H9 (cell line): ENCODE results near the gene CPM. TPM values are rescaled to one million over a fixed set of nuclear protein-coding genes. Genes with fewer than 3 reads are reported as not detected.

Experiments
- DNase-seq: peaks from one replicate; pipeline ENCODE4 v3.0.0-alpha.2; 2017
- H2AFZ ChIP-seq: one replicate; pipeline ENCODE4 v1.6.1; 2013; ENCODE audit warnings: mild to moderate bottlenecking, low read length, control low read depth, moderate library complexity
- H2AK5ac ChIP-seq: 2 replicates; pipeline ENCODE4 v1.6.1; 2013; ENCODE audit warnings: low read length, control low read depth, mixed read lengths; ENCODE audit not compliant: insufficient read length
- H2BK120ac ChIP-seq: one replicate; pipeline ENCODE4 v1.6.1; 2013; ENCODE audit warnings: low read depth, mild to moderate bottlenecking, low read length, control low read depth, inconsistent platforms; ENCODE audit not compliant: poor library complexity, severe bottlenecking
- H2BK12ac ChIP-seq: 2 replicates; pipeline ENCODE4 v1.6.1; 2013; ENCODE audit warnings: low read length, control low read depth, mixed read lengths, low read depth; ENCODE audit not compliant: insufficient read length
- H2BK15ac ChIP-seq: 2 replicates; pipeline ENCODE4 v1.6.1; 2013; ENCODE audit warnings: low read depth, low read length, control low read depth
- H2BK20ac ChIP-seq: one replicate; pipeline ENCODE4 v1.6.1; 2013; ENCODE audit warnings: low read depth, mild to moderate bottlenecking, low read length, control low read depth, inconsistent platforms; ENCODE audit not compliant: poor library complexity, severe bottlenecking
- H2BK5ac ChIP-seq: 2 replicates; pipeline ENCODE4 v1.6.1; 2013; ENCODE audit warnings: low read length, control low read depth, mixed read lengths; ENCODE audit not compliant: insufficient read length
- H3K14ac ChIP-seq: 2 replicates; pipeline ENCODE4 v1.6.1; 2013; ENCODE audit warnings: low read length, control low read depth; ENCODE audit not compliant: insufficient read depth
- H3K18ac ChIP-seq: 2 replicates; pipeline ENCODE4 v1.6.1; 2013; ENCODE audit warnings: low read depth, mild to moderate bottlenecking, mixed read lengths, low read length, control low read depth; ENCODE audit not compliant: insufficient read length
- H3K23ac ChIP-seq: 2 replicates; pipeline ENCODE4 v1.6.1; 2013; ENCODE audit warnings: low read length, control low read depth, mixed read lengths, low read depth; ENCODE audit not compliant: insufficient read length
- H3K23me2 ChIP-seq: 2 replicates; pipeline ENCODE4 v1.6.1; 2013; ENCODE audit warnings: low read depth, mild to moderate bottlenecking, mixed read lengths, low read length, control low read depth; ENCODE audit not compliant: insufficient read length, poor library complexity, severe bottlenecking
- H3K27ac ChIP-seq: 2 replicates; pipeline ENCODE4 v1.5.1; 2013; ENCODE audit warnings: low read length, control low read depth, mixed read lengths, low read depth; ENCODE audit not compliant: insufficient read length
- H3K27me3 ChIP-seq: 2 replicates; pipeline ENCODE4 v1.6.1; 2013; ENCODE audit warnings: low read length, control low read depth, inconsistent platforms; ENCODE audit not compliant: insufficient read depth
- H3K4ac ChIP-seq: 2 replicates; pipeline ENCODE4 v1.6.1; 2013; ENCODE audit warnings: low read depth, mild to moderate bottlenecking, control low read depth, inconsistent platforms, low read length, moderate library complexity
- H3K4me1 ChIP-seq: 2 replicates; pipeline ENCODE4 v1.6.1; 2013; ENCODE audit warnings: low read length, control low read depth, inconsistent platforms; ENCODE audit not compliant: insufficient read depth
- H3K4me2 ChIP-seq: 2 replicates; pipeline ENCODE4 v1.6.1; 2013; ENCODE audit warnings: low read length, control low read depth, mixed read lengths; ENCODE audit not compliant: insufficient read length, insufficient read depth
- H3K56ac ChIP-seq: 2 replicates; pipeline ENCODE4 v1.6.1; 2013; ENCODE audit warnings: low read depth, mild to moderate bottlenecking, mixed read lengths, low read length, control low read depth; ENCODE audit not compliant: insufficient read length
- H3K79me1 ChIP-seq: 2 replicates; pipeline ENCODE4 v1.6.1; 2013; ENCODE audit warnings: low read depth, mild to moderate bottlenecking, moderate library complexity, low read length, control low read depth, inconsistent platforms; ENCODE audit not compliant: insufficient read depth, poor library complexity, severe bottlenecking
- H3K79me2 ChIP-seq: 2 replicates; pipeline ENCODE4 v1.6.1; 2013; ENCODE audit warnings: low read length, control low read depth, inconsistent platforms; ENCODE audit not compliant: insufficient read depth
- H3K9ac ChIP-seq: 2 replicates; pipeline ENCODE4 v1.6.1; 2013; ENCODE audit warnings: low read length, control low read depth, mixed read lengths; ENCODE audit not compliant: insufficient read length; ENCODE audit errors: extremely low read depth
- H3K9me3 ChIP-seq: one replicate; pipeline ENCODE4 v1.6.1; 2013; ENCODE audit warnings: low read depth, low read length, inconsistent platforms; ENCODE audit not compliant: control insufficient read depth
- H3T11ph ChIP-seq: one replicate; pipeline ENCODE4 v1.6.1; 2013; ENCODE audit warnings: mild to moderate bottlenecking, low read length, control low read depth, inconsistent platforms
- H4K20me1 ChIP-seq: one replicate; pipeline ENCODE4 v1.6.1; 2013; ENCODE audit not compliant: control insufficient read depth, insufficient read length, insufficient read depth
- H4K5ac ChIP-seq: 2 replicates; pipeline ENCODE4 v1.6.1; 2013; ENCODE audit warnings: low read depth, mild to moderate bottlenecking, mixed read lengths, low read length, control low read depth; ENCODE audit not compliant: insufficient read length
- H4K8ac ChIP-seq: replicated peaks from 2 replicates; pipeline ENCODE4 v1.6.1; 2013; ENCODE audit warnings: low read length, control low read depth, mixed read lengths, low read depth; ENCODE audit not compliant: insufficient read length
- H4K91ac ChIP-seq: 2 replicates; pipeline ENCODE4 v1.6.1; 2013; ENCODE audit warnings: low read depth, mild to moderate bottlenecking, moderate library complexity, mixed read lengths, low read length, control low read depth; ENCODE audit not compliant: insufficient read length
- H3K27ac Mint-ChIP-seq, 3 experiments: 2 replicates in 2 of 3; 3 replicates in 1 of 3; pipeline ENCODE4 v1.8.0; 2020 to 2021; ENCODE audit warnings: mixed read lengths in 3 of 3, mild to moderate bottlenecking in 1 of 3, moderate library complexity in 1 of 3
- H3K27me3 Mint-ChIP-seq: 2 replicates; pipeline ENCODE4 v1.8.0; 2021; ENCODE audit warnings: low read depth, mild to moderate bottlenecking, moderate library complexity, mixed read lengths
- H3K36me3 Mint-ChIP-seq, 3 experiments: 2 replicates in 2 of 3; 3 replicates in 1 of 3; pipeline ENCODE4 v1.8.0; 2020 to 2021; ENCODE audit warnings: low read depth in 3 of 3, mixed read lengths in 3 of 3; ENCODE audit not compliant: insufficient read depth in 1 of 3
- H3K4me1 Mint-ChIP-seq, 2 experiments: 2 replicates each; pipeline ENCODE4 v1.8.0; 2020; ENCODE audit warnings: mixed read lengths in 2 of 2
- H3K4me3 Mint-ChIP-seq, 2 experiments: 2 replicates in 1 of 2; 3 replicates in 1 of 2; pipeline ENCODE4 v1.8.0; 2020 to 2021; ENCODE audit warnings: mild to moderate bottlenecking in 2 of 2, mixed read lengths in 2 of 2, moderate library complexity in 1 of 2
- H3K9me3 Mint-ChIP-seq, 2 experiments: 2 replicates in 1 of 2; 3 replicates in 1 of 2; pipeline ENCODE4 v1.8.0; 2020; ENCODE audit warnings: mild to moderate bottlenecking in 2 of 2, mixed read lengths in 2 of 2, moderate library complexity in 1 of 2
- CTCF ChIP-seq: fragments of 200-600 bp; sonication (generic); conservative IDR thresholded peaks from 3 replicates; pipeline ENCODE4 v1.8.0; 2021; ENCODE audit warnings: antibody characterized with exemption, mild to moderate bottlenecking
- WGBS: extraction: QIAGEN DNeasy Blood & Tissue Kit; methylation state at CpG from one replicate; pipeline ENCODE4 v1.1.7; 2013; ENCODE audit warnings: missing lambda C conversion rate, low lambda C conversion rate, mixed read lengths; ENCODE audit not compliant: insufficient read length; ENCODE audit errors: extremely low coverage; 5-methylcytosine and 5-hydroxymethylcytosine counted together
- total RNA-seq: library from RNA; stranded (reverse); gene quantifications from 2 replicates; pipeline ENCODE4 v1.2.1, GENCODE V29; 2021

Gene CPM
- total RNA-seq, 1 experiment from 2014 or later, result 1.2 TPM

- no peaks in the 10 kb centered on the region for H4K20me1 ChIP-seq
- H2BK5ac ChIP-seq, result no peak overlapping the region
- Mint-ChIP-seq H3K4me3 (no peak overlapping the region), H3K27ac (no peak overlapping the region), H3K36me3 (no peaks in the 10 kb centered on the region), H3K4me1 (no peaks in the 10 kb centered on the region), H3K27me3 (peaks cover 4% of the 10 kb centered on the region; the same call in 1 of the 2 replicates), H3K9me3 (no peaks in the 10 kb centered on the region)
- no peaks in the 10 kb centered on the region for H3K79me1 ChIP-seq
- no peak for DNase-seq
- H4K8ac ChIP-seq, result no peak overlapping the region
- no peaks in the 10 kb centered on the region for H3K23me2 ChIP-seq
- H2AK5ac ChIP-seq, result no peak overlapping the region
- H3K14ac ChIP-seq, result no peak overlapping the region
- no peak overlapping the region for H3T11ph ChIP-seq
- no peak overlapping the region for H4K91ac ChIP-seq
- H3K79me2 ChIP-seq, result no peaks in the 10 kb centered on the region
- H3K23ac ChIP-seq, result no peak overlapping the region
- no peaks in the 10 kb centered on the region for H3K4me1 ChIP-seq
- no peak overlapping the region for H2BK15ac ChIP-seq
- no peak overlapping the region for H2AFZ ChIP-seq
- no peak overlapping the region for H3K18ac ChIP-seq
- H3K9me3 ChIP-seq, result no peaks in the 10 kb centered on the region
- no peak overlapping the region for H3K27ac ChIP-seq
- no peak for TF ChIP-seq CTCF
- no peak overlapping the region for H3K4ac ChIP-seq
- H2BK12ac ChIP-seq, result no peak overlapping the region
- no peak overlapping the region for H3K4me2 ChIP-seq
- H3K56ac ChIP-seq, result no peak overlapping the region
- no peaks in the 10 kb centered on the region for H3K27me3 ChIP-seq
- no peak overlapping the region for H2BK120ac ChIP-seq
- WGBS, result no CpG with 5 or more reads among the region's 8 CpGs
- H4K5ac ChIP-seq, result no peak overlapping the region
- H3K9ac ChIP-seq, result no peak overlapping the region
- no peak overlapping the region for H2BK20ac ChIP-seq
Observed at GRCh38 chr12:68855771-68856170, 77.2 kb downstream of the CPM start.
